ENCODE measurements around the gene OGFOD3. TPM values are rescaled to one million over a fixed set of nuclear protein-coding genes. Genes with fewer than 3 reads are reported as not detected.

The OGFOD3 gene
- total and polyA plus RNA-seq, 2 donors (not counting 1 experiment from before 2014, with no cell fraction given): 22.6 to 30.5 TPM

DNA sequence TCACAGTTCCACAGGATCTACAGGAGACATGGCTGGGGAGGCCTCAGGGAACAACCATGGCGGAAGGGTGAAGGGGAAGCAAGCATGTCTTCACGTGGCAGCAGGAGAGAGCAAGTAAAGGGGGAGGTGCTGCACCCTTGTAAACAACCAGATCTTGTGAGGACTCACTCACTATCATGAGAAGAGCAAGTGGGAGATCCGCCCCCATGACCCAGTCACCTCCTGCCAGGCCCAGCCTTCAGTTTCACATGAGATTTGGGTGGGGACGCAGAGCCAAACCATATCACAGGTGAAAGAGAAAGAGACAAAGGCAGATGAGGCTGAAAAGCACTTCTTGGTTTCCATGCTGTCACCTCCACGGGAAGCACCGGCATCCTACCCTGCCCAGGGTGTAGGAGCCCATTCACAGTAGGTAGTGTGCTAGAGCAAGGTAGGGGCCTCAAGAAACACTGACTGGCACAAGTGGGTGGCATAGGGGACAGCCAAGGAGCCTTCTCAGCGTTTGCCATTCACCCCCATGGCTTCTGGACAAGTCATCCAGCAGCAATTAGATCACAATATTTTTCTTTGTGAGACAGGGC lies 46.7 kb upstream of the OGFOD3 start:
- Histone ChIP-seq H2AFZ (ENCODE audit: insufficient read depth, low read depth, low read length, poor library complexity, severe bottlenecking) (no peak overlapping the region), H3K9me3 (ENCODE audit: control extremely low read depth in 1 of 3, control insufficient read depth in 2 of 3, insufficient read depth in 1 of 3, low read length in 2 of 3) (no peaks in the 10 kb centered on the region), H3K4me1 (ENCODE audit: control insufficient read depth in 2 of 2, insufficient read depth in 2 of 2, low read length in 2 of 2) (no peaks in the 10 kb centered on the region), H4K20me1 (ENCODE audit: control insufficient read depth, insufficient read depth, low read length, poor library complexity, severe bottlenecking) (peaks cover 25% of the 10 kb centered on the region), H3K4me2 (replicated peaks; ENCODE audit: low read depth, low read length, poor library complexity, severe bottlenecking) (no peak overlapping the region), H3K27ac (ENCODE audit: low read length in 2 of 2) (no peak overlapping the region), H3K79me2 (ENCODE audit: control insufficient read depth, insufficient read depth, low read length) (peaks cover 56% of the 10 kb centered on the region), H3K9ac (ENCODE audit: low read length) (no peak overlapping the region), H3K36me3 (replicated peaks in 1 of 2; ENCODE audit: control extremely low read depth in 1 of 2, control insufficient read depth in 1 of 2, extremely low read depth in 1 of 2, insufficient read depth in 2 of 2, low read length in 1 of 2) (peaks cover 7 to 79% of the 10 kb centered on the region in 2 experiments), H3K27me3 (replicated peaks in 1 of 4; ENCODE audit: control extremely low read depth in 1 of 4, control insufficient read depth in 3 of 4, insufficient read depth in 4 of 4, low read length in 3 of 4) (no peaks in the 10 kb centered on the region), H3K4me3 (ENCODE audit: control extremely low read depth in 1 of 5, extremely low read depth in 1 of 5, insufficient read depth in 1 of 5, low read depth in 2 of 5, low read length in 4 of 5) (no peak overlapping the region)
- Mint-ChIP-seq H3K27ac (no peak overlapping the region), H3K9me3 (ENCODE audit: insufficient read depth) (no peaks in the 10 kb centered on the region), H3K4me1 (peaks cover 3% of the 10 kb centered on the region), H3K4me3 (no peak overlapping the region), H3K27me3 (no peaks in the 10 kb centered on the region)
- WGBS (ENCODE audit: insufficient coverage): 96% methylated on average over 7 of the region's 7 CpGs
- TF ChIP-seq EZH2 (IDR thresholded peaks at IDR 0.05; ENCODE audit: borderline replicate concordance, insufficient read depth, low read depth, low read length, poor library complexity, severe bottlenecking) (no peak), CTCF (IDR thresholded peaks at IDR 0.05) (no peak)
- DNase-seq (no peak), ATAC-seq (ENCODE audit: low read depth) (no peak)
- POLR2A ChIA-PET: no interaction called here
- intact Hi-C loops (cut with micrococcal nuclease): no loop called here
- CTCF ChIA-PET: no interaction called here

GRCh38 chr17:82464567-82464929 lies 46.2 kb upstream of the OGFOD3 start:
- intact Hi-C loops (cut with micrococcal nuclease): no loop called here
- H3K36me3 ChIP-seq (replicated peaks in 1 of 2; ENCODE audit: control extremely low read depth in 1 of 2, control insufficient read depth in 1 of 2, extremely low read depth in 1 of 2, insufficient read depth in 2 of 2, low read length in 1 of 2): peaks cover 4 to 75% of the 10 kb centered on the region in 2 experiments

More at GRCh38 chr17:82464567-82464929, 46.2 kb upstream of the OGFOD3 start:
- no peak for TF ChIP-seq CTCF (IDR thresholded peaks at IDR 0.05)
- no peak for TF ChIP-seq EZH2 (IDR thresholded peaks at IDR 0.05; ENCODE audit: borderline replicate concordance, insufficient read depth, low read depth, low read length, poor library complexity, severe bottlenecking)
- H3K4me3 ChIP-seq (ENCODE audit: control extremely low read depth in 1 of 5, extremely low read depth in 1 of 5, insufficient read depth in 1 of 5, low read depth in 2 of 5, low read length in 4 of 5): no peak overlapping the region
- H3K27ac ChIP-seq (ENCODE audit: low read length in 2 of 2): no peak overlapping the region
- Mint-ChIP-seq H3K4me1 (peaks cover 3% of the 10 kb centered on the region), H3K9me3 (ENCODE audit: insufficient read depth) (no peaks in the 10 kb centered on the region), H3K4me3 (no peak overlapping the region), H3K27ac (no peak overlapping the region), H3K27me3 (no peaks in the 10 kb centered on the region)
- POLR2A ChIA-PET: no interaction called here
- CTCF ChIA-PET: interaction anchor here (0.8 kb wide), 1 partner anchor 144 kb away, joined by 3 read pairs; no protein-coding TSS in a partner anchor
- no peak overlapping the region for H3K9ac ChIP-seq (ENCODE audit: low read length)
- H3K9me3 ChIP-seq (ENCODE audit: control extremely low read depth in 1 of 3, control insufficient read depth in 2 of 3, insufficient read depth in 1 of 3, low read length in 2 of 3): no peaks in the 10 kb centered on the region
- H4K20me1 ChIP-seq (ENCODE audit: control insufficient read depth, insufficient read depth, low read length, poor library complexity, severe bottlenecking): peaks cover 31% of the 10 kb centered on the region
- no peak overlapping the region for H2AFZ ChIP-seq (ENCODE audit: insufficient read depth, low read depth, low read length, poor library complexity, severe bottlenecking)
- H3K27me3 ChIP-seq (replicated peaks in 1 of 4; ENCODE audit: control extremely low read depth in 1 of 4, control insufficient read depth in 3 of 4, insufficient read depth in 4 of 4, low read length in 3 of 4): no peaks in the 10 kb centered on the region
- ATAC-seq (ENCODE audit: low read depth): no peak
- over 99% methylated on average over 10 of the region's 11 CpGs for WGBS (ENCODE audit: insufficient coverage)
- peaks cover 0 to 2% of the 10 kb centered on the region in 2 donors for H3K4me1 ChIP-seq (ENCODE audit: control insufficient read depth in 2 of 2, insufficient read depth in 2 of 2, low read length in 2 of 2)
- H3K79me2 ChIP-seq (ENCODE audit: control insufficient read depth, insufficient read depth, low read length): peaks cover 60% of the 10 kb centered on the region
- no peak overlapping the region for H3K4me2 ChIP-seq (replicated peaks; ENCODE audit: low read depth, low read length, poor library complexity, severe bottlenecking)
- DNase-seq: no peak
